Caco-2 (cell line): ENCODE data around the gene DLEU7. TPM values are rescaled to one million over a fixed set of nuclear protein-coding genes. Genes with fewer than 3 reads are reported as not detected.

ENCODE experiments used
- BruUV-seq: library from RNA; stranded (reverse); fragments of 400-500 nt; replicated peaks from 2 replicates; lab custom pipeline; 2021; lab: Mats Ljungman, UMichigan
- CTCF ChIA-PET: fragments of 300-600 bp; sonication (Branson Sonifier 250); formaldehyde crosslinking; loops from one replicate; lab custom pipeline; 2022; ENCODE audit warnings: antibody characterized with exemption; lab: Charles Lee
- POLR2A ChIA-PET: fragments of 300-600 bp; sonication (Branson Sonifier 250); formaldehyde crosslinking; loops from one replicate; lab custom pipeline; 2022; ENCODE audit warnings: antibody characterized with exemption; lab: Charles Lee
- DNase-seq, 2 experiments: peaks; one replicate each; pipeline versions ENCODE4 v3.0.0 to v3.0.0-alpha.2; 2020 to 2022
- H3K27me3 ChIP-seq: replicated peaks from 2 replicates; pipeline ENCODE4 v1.6.0; 2011; ENCODE audit warnings: low read length; ENCODE audit not compliant: control insufficient read depth, insufficient read depth
- H3K36me3 ChIP-seq: 2 replicates; pipeline ENCODE4 v1.5.1; 2011; ENCODE audit warnings: low read length; ENCODE audit not compliant: control insufficient read depth, insufficient read depth
- H3K4me1 ChIP-seq: fragments of 250-450 bp; sonication (Bioruptor Pico); 2 replicates; pipeline ENCODE4 v1.5.1; 2020; ENCODE audit warnings: mild to moderate bottlenecking
- H3K4me3 ChIP-seq: 2 replicates; pipeline ENCODE4 v1.5.1; 2011; ENCODE audit warnings: low read depth, mild to moderate bottlenecking, control low read depth, low read length
- H3K9me3 ChIP-seq: fragments of 250-450 bp; sonication (Bioruptor Pico); 2 replicates; pipeline ENCODE4 v1.5.1; 2020; ENCODE audit warnings: mild to moderate bottlenecking, moderate library complexity
- H3K27ac Mint-ChIP-seq: one replicate; pipeline ENCODE4 v1.8.0; 2022; ENCODE audit warnings: mixed read lengths; ENCODE audit not compliant: unreplicated experiment
- H3K27me3 Mint-ChIP-seq: one replicate; pipeline ENCODE4 v1.8.0; 2022; ENCODE audit warnings: mixed read lengths; ENCODE audit not compliant: insufficient read depth, unreplicated experiment
- H3K36me3 Mint-ChIP-seq: one replicate; pipeline ENCODE4 v1.8.0; 2022; ENCODE audit warnings: mild to moderate bottlenecking, mixed read lengths; ENCODE audit not compliant: insufficient read depth, unreplicated experiment
- H3K4me1 Mint-ChIP-seq: one replicate; pipeline ENCODE4 v1.8.0; 2022; ENCODE audit warnings: low read depth, mixed read lengths; ENCODE audit not compliant: unreplicated experiment
- H3K4me3 Mint-ChIP-seq: one replicate; pipeline ENCODE4 v1.8.0; 2022; ENCODE audit warnings: mild to moderate bottlenecking, moderate library complexity, mixed read lengths; ENCODE audit not compliant: unreplicated experiment
- H3K9me3 Mint-ChIP-seq: one replicate; pipeline ENCODE4 v1.8.0; 2022; ENCODE audit warnings: mixed read lengths; ENCODE audit not compliant: unreplicated experiment
- intact Hi-C: fragments of 100-400 bp; cut with micrococcal nuclease; formaldehyde crosslinking; loops from one replicate; pipeline ENCODE4 v1.10.0; 2022; ENCODE audit not compliant: unreplicated experiment
- total RNA-seq: library from RNA; stranded (reverse); gene quantifications from 2 replicates; pipeline ENCODE4 v1.2.3, GENCODE V29; 2022
- TF ChIP-seq, protein P1 (sequence below), 2 experiments: fragments of 200-600 bp in 1 of 2; IDR thresholded peaks; 1 replicate in 1 of 2; 2 replicates in 1 of 2; pipeline versions ENCODE4 v1.5.1 to v1.8.0; 2011 to 2022; ENCODE audit warnings: antibody characterized with exemption in 1 of 2, control low read depth in 1 of 2, inconsistent platforms in 1 of 2, low read depth in 1 of 2, low read length in 1 of 2, mild to moderate bottlenecking in 1 of 2, moderate library complexity in 1 of 2; ENCODE audit not compliant: insufficient read depth in 1 of 2, severe bottlenecking in 1 of 2, unreplicated experiment in 1 of 2

DLEU7 gene
- total RNA-seq, 1 experiment from 2014 or later: not detected

DNA sequence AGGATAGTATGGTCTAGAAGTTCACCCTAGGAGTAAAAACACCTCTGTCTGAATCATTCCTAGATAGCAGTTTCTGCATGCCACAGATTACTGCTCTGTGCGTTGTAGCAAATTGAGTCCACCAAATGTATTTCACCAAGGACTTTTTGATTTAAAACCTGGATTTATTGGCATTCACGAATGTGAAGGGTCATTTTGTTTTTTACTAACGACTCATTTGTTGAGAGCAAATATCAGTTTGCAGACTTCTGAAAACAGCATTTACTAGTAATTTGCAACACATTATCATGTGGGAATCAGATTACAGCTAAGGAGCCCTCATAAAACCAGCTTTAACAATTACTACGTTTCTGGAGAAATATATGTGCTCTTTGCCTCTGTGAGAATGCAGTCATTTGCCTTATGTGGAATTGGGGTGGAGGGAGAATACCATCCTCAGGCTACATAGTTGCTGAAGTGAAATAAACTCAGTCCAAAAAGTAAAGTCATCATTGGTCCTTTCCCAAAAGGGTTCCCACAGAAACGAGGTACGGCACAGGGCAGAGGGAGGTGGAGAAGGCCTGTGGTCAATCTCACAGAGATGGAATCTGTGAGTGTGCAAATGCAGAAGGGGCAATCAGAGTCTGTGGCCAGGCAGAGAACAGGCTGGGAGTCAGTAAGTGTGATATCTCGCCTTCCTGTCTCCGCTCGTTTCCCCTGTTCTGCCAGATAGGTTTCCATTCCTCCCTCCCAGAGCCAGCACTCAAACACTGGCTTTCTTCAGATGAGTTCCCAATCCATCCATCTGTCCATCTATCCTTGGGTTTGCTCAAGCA, 63.1 kb downstream of the DLEU7 start:
- Mint-ChIP-seq H3K27ac (no peak overlapping the region), H3K27me3 (no peaks in the 10 kb centered on the region), H3K4me1 (no peaks in the 10 kb centered on the region), H3K9me3 (no peaks in the 10 kb centered on the region), H3K36me3 (no peaks in the 10 kb centered on the region), H3K4me3 (no peak overlapping the region)
- H3K36me3 ChIP-seq: no peaks in the 10 kb centered on the region
- no peaks in the 10 kb centered on the region for H3K27me3 ChIP-seq
- peaks cover 2% of the 10 kb centered on the region; the same call in 1 of the 2 replicates for H3K9me3 ChIP-seq
- DNase-seq: no peak
- CTCF ChIA-PET: no interaction called here
- no peak overlapping the region for H3K4me3 ChIP-seq
- POLR2A ChIA-PET: no interaction called here
- H3K4me1 ChIP-seq: no peaks in the 10 kb centered on the region
- no TSS peak for BruUV-seq
- TF ChIP-seq, protein P1, sequence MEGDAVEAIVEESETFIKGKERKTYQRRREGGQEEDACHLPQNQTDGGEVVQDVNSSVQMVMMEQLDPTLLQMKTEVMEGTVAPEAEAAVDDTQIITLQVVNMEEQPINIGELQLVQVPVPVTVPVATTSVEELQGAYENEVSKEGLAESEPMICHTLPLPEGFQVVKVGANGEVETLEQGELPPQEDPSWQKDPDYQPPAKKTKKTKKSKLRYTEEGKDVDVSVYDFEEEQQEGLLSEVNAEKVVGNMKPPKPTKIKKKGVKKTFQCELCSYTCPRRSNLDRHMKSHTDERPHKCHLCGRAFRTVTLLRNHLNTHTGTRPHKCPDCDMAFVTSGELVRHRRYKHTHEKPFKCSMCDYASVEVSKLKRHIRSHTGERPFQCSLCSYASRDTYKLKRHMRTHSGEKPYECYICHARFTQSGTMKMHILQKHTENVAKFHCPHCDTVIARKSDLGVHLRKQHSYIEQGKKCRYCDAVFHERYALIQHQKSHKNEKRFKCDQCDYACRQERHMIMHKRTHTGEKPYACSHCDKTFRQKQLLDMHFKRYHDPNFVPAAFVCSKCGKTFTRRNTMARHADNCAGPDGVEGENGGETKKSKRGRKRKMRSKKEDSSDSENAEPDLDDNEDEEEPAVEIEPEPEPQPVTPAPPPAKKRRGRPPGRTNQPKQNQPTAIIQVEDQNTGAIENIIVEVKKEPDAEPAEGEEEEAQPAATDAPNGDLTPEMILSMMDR (IDR thresholded peaks at IDR 0.05; ENCODE audit: insufficient read depth in 1 of 2, low read depth in 1 of 2, low read length in 1 of 2, severe bottlenecking in 1 of 2, unreplicated experiment in 1 of 2): no peak
- intact Hi-C loops: no loop called here

DNA sequence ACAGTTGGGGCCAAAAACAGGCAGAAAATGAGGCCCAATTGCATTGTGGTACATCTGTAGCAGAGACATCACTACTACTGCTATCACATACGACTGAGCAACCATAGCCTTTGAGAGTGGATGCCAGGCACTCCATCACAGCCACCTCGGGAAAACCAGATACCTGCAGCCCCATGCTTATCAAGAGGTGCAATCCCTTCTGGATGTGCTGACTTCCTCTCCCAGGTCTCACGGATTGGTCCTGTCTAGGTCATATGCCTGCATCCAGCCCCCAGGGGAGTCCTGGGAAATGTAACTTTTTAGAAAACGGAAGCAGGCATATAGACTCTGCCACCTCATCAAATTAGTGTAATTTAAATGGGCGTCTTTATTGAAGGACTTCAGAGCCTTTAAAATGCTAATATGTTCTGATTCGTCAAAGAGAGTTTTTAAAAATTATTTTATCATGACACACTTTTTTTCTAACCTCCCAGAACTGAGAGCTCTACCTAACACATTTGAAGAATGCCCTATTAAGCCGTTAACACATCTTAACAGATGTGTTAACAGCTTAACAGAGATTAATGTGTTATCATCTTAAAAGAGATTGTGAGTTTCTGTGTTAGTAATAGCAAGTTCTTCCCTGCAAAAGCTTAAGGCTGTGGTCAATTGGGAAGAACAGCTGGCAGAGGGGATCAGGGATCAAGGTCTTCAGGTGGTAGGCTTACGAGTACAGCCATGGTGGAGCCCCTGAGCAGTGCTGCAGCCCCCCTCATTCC, 63.9 kb downstream of the DLEU7 start:
- no peak overlapping the region for H3K4me3 ChIP-seq
- no peak for DNase-seq
- POLR2A ChIA-PET: no interaction called here
- intact Hi-C loops: no loop called here
- no peak overlapping the region for H3K4me3 Mint-ChIP-seq
- BruUV-seq: no TSS peak
- H3K27me3 ChIP-seq: no peaks in the 10 kb centered on the region
- H3K27me3 Mint-ChIP-seq: peaks cover 2% of the 10 kb centered on the region
- CTCF ChIA-PET: no interaction called here
- H3K27ac Mint-ChIP-seq: no peak overlapping the region
- H3K4me1 ChIP-seq: no peaks in the 10 kb centered on the region
- no peaks in the 10 kb centered on the region for H3K36me3 Mint-ChIP-seq
- H3K9me3 ChIP-seq: peaks cover 9% of the 10 kb centered on the region; the same call in 1 of the 2 replicates
- TF ChIP-seq, protein P1 (IDR thresholded peaks at IDR 0.05; ENCODE audit: insufficient read depth in 1 of 2, low read depth in 1 of 2, low read length in 1 of 2, severe bottlenecking in 1 of 2, unreplicated experiment in 1 of 2): no peak
- peaks cover 5% of the 10 kb centered on the region for H3K9me3 Mint-ChIP-seq
- H3K4me1 Mint-ChIP-seq: no peaks in the 10 kb centered on the region
- no peaks in the 10 kb centered on the region for H3K36me3 ChIP-seq

Other genes starting within 250 kb of the DLEU7 start
- 60.2 and 61.2 TPM in 2 replicates for gene RNASEH2B, start 66.1 kb upstream of the DLEU7 start, total RNA-seq